ENCODE data around the gene POLD4. TPM values are rescaled to one million over a fixed set of nuclear protein-coding genes. Genes with fewer than 3 reads are reported as not detected.

POLD4 gene
- total and polyA plus RNA-seq, 2 of the 13 experiments (the other 11 are each of a cell fraction or from before 2014, with no cell fraction given), result 10.5 to 27.4 TPM

DNA sequence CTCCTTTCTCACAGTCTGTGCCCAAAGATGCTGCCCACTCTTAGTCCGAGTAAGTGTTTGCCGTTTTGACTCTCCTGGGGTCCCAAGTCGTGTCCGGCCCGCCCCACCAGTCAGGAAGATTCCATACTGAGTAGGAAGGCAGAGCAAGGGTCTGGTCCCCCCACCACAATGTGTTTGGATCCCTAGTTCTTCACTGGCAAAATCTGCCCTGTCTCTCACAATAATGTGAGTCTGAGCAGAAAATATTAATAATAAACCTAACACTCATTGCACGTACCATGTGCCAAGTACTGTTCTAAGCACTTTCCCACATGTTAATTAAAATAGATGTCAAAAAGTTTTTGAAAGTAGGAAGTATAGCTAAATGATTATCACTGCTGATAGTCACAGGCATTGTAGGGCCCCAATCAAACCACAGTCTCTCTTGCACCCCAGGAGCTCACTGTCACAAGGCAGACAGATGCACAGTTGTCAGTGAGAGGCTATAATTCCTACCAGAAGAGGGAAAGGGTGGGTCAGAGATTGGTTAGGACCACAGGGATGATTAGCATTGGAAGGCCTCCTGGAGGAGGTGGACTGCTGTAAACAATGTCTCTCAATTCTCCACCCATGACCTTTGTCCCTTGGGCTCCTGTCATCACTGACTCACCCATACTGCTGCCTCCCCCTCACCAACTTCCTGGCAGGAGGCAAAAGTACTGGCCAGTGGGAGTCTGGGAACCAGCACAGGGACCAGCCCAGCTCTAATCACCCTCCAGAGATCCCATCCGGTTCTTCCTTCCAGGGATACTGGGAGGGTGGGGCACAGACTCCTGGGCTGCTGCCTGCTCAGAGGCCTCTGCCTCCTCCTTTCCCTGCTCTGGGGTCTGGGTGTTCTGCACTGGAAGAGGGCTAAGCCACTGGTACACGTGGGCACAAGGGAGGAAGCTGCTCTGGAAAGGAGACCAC, 1.0 kb upstream of the POLD4 start (continued):
- TF ChIP-seq, protein P1, sequence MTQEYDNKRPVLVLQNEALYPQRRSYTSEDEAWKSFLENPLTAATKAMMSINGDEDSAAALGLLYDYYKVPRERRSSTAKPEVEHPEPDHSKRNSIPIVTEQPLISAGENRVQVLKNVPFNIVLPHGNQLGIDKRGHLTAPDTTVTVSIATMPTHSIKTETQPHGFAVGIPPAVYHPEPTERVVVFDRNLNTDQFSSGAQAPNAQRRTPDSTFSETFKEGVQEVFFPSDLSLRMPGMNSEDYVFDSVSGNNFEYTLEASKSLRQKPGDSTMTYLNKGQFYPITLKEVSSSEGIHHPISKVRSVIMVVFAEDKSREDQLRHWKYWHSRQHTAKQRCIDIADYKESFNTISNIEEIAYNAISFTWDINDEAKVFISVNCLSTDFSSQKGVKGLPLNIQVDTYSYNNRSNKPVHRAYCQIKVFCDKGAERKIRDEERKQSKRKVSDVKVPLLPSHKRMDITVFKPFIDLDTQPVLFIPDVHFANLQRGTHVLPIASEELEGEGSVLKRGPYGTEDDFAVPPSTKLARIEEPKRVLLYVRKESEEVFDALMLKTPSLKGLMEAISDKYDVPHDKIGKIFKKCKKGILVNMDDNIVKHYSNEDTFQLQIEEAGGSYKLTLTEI (CRISPR knock-in tag; conservative IDR thresholded peaks at IDR 0.05), result no peak
- TF ChIP-seq, protein P2, sequence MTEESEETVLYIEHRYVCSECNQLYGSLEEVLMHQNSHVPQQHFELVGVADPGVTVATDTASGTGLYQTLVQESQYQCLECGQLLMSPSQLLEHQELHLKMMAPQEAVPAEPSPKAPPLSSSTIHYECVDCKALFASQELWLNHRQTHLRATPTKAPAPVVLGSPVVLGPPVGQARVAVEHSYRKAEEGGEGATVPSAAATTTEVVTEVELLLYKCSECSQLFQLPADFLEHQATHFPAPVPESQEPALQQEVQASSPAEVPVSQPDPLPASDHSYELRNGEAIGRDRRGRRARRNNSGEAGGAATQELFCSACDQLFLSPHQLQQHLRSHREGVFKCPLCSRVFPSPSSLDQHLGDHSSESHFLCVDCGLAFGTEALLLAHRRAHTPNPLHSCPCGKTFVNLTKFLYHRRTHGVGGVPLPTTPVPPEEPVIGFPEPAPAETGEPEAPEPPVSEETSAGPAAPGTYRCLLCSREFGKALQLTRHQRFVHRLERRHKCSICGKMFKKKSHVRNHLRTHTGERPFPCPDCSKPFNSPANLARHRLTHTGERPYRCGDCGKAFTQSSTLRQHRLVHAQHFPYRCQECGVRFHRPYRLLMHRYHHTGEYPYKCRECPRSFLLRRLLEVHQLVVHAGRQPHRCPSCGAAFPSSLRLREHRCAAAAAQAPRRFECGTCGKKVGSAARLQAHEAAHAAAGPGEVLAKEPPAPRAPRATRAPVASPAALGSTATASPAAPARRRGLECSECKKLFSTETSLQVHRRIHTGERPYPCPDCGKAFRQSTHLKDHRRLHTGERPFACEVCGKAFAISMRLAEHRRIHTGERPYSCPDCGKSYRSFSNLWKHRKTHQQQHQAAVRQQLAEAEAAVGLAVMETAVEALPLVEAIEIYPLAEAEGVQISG (CRISPR knock-in tag; IDR thresholded peaks at IDR 0.05), result peak; percentile 52
- TF ChIP-seq NFE2 (CRISPR knock-in tag; IDR thresholded peaks at IDR 0.05), result no peak
- no peak; the same call in 1 of the 2 replicates for TF ChIP-seq ZMAT3 (CRISPR knock-in tag; conservative IDR thresholded peaks at IDR 0.05)
- TF ChIP-seq, protein P3, sequence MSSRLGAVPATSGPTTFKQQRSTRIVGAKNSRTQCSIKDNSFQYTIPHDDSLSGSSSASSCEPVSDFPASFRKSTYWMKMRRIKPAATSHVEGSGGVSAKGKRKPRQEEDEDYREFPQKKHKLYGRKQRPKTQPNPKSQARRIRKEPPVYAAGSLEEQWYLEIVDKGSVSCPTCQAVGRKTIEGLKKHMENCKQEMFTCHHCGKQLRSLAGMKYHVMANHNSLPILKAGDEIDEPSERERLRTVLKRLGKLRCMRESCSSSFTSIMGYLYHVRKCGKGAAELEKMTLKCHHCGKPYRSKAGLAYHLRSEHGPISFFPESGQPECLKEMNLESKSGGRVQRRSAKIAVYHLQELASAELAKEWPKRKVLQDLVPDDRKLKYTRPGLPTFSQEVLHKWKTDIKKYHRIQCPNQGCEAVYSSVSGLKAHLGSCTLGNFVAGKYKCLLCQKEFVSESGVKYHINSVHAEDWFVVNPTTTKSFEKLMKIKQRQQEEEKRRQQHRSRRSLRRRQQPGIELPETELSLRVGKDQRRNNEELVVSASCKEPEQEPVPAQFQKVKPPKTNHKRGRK (CRISPR knock-in tag; IDR thresholded peaks at IDR 0.05), result no peak
- no peak for TF ChIP-seq NFIC (IDR thresholded peaks at IDR 0.05; ENCODE audit: low read length)
- TF ChIP-seq SP2 (CRISPR knock-in tag; IDR thresholded peaks at IDR 0.05), result peak; percentile 59
- TF ChIP-seq, protein P4, sequence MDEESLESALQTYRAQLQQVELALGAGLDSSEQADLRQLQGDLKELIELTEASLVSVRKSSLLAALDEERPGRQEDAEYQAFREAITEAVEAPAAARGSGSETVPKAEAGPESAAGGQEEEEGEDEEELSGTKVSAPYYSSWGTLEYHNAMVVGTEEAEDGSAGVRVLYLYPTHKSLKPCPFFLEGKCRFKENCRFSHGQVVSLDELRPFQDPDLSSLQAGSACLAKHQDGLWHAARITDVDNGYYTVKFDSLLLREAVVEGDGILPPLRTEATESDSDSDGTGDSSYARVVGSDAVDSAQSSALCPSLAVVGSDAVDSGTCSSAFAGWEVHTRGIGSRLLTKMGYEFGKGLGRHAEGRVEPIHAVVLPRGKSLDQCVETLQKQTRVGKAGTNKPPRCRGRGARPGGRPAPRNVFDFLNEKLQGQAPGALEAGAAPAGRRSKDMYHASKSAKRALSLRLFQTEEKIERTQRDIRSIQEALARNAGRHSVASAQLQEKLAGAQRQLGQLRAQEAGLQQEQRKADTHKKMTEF (CRISPR knock-in tag; IDR thresholded peaks at IDR 0.05), result peak; percentile 77
- TF ChIP-seq ERF (CRISPR knock-in tag; IDR thresholded peaks at IDR 0.05), result peak; percentile 82
- TF ChIP-seq GABPB1 (CRISPR knock-in tag; IDR thresholded peaks at IDR 0.05), result peak; percentile 82
- peak; percentile 66; the same call in 1 of the 2 replicates for TF ChIP-seq ZBTB20 (CRISPR knock-in tag; IDR thresholded peaks at IDR 0.05; ENCODE audit: borderline replicate concordance, low read depth)
- TF ChIP-seq ZNF782 (CRISPR knock-in tag; IDR thresholded peaks at IDR 0.05; ENCODE audit: borderline replicate concordance), result no peak
- TF ChIP-seq, protein P5, sequence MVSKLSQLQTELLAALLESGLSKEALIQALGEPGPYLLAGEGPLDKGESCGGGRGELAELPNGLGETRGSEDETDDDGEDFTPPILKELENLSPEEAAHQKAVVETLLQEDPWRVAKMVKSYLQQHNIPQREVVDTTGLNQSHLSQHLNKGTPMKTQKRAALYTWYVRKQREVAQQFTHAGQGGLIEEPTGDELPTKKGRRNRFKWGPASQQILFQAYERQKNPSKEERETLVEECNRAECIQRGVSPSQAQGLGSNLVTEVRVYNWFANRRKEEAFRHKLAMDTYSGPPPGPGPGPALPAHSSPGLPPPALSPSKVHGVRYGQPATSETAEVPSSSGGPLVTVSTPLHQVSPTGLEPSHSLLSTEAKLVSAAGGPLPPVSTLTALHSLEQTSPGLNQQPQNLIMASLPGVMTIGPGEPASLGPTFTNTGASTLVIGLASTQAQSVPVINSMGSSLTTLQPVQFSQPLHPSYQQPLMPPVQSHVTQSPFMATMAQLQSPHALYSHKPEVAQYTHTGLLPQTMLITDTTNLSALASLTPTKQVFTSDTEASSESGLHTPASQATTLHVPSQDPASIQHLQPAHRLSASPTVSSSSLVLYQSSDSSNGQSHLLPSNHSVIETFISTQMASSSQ (IDR thresholded peaks at IDR 0.05; ENCODE audit: low read depth), result no peak
- TF ChIP-seq, protein P5 (CRISPR knock-in tag; IDR thresholded peaks at IDR 0.05; ENCODE audit: borderline replicate concordance), result peak; percentile 30; the same call in 1 of the 2 replicates
- TF ChIP-seq AKAP8 (CRISPR knock-in tag; IDR thresholded peaks at IDR 0.05), result 0 out of 2 replicates have a peak, but pooled peaks have one; percentile 32
